Breast epithelium (tissue), 3 donors: ENCODE measurements around the gene DYSF.

Experiments
- CTCF ChIP-seq, 3 donors: fragments of 450-650 bp; IDR thresholded peaks; one replicate each; pipeline ENCODE4 v1.5.1; 2016 to 2017; ENCODE audit warnings: antibody characterized with exemption in 3 of 3, mild to moderate bottlenecking in 3 of 3, moderate library complexity in 3 of 3
- POLR2AphosphoS5 ChIP-seq, 3 donors: sonication (generic); formaldehyde crosslinking; IDR thresholded peaks; one replicate each; pipeline ENCODE4 v1.6.1; 2017; ENCODE audit warnings: antibody characterized with exemption in 3 of 3

- TF ChIP-seq CTCF (IDR thresholded peaks at IDR 0.05) (no peak), POLR2AphosphoS5 (IDR thresholded peaks at IDR 0.05) (no peak)
These were observed 9.4 kb downstream of the DYSF start for GRCh38 chr2:71462641-71463341.
